ENCODE results near the gene HMGCR. TPM values are rescaled to one million over a fixed set of nuclear protein-coding genes. Genes with fewer than 3 reads are reported as not detected.

HMGCR gene
- total RNA-seq, 1 experiment from 2014 or later, result 62.3 TPM

DNA sequence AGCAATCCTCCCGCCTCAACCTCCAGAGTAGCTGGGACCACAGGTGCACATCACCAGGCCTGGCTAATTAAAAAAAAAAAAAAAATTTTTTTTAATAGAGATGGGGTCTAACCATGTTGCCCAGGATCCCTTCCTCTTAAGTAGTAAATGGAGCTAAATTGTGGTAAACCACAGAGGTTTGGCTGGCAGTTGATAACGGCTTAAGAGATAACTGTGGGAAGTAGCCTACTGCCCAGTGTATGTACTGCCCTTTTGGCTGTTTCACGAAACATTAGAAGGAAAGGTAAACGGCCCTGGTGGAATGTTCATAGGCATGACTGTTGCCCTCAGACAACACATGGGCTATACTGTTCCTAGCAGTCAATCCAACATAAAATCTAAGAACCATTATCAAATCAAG, 44.4 kb downstream of the HMGCR start:
- DNase-seq (ENCODE audit: low read depth), result no peak

DNA sequence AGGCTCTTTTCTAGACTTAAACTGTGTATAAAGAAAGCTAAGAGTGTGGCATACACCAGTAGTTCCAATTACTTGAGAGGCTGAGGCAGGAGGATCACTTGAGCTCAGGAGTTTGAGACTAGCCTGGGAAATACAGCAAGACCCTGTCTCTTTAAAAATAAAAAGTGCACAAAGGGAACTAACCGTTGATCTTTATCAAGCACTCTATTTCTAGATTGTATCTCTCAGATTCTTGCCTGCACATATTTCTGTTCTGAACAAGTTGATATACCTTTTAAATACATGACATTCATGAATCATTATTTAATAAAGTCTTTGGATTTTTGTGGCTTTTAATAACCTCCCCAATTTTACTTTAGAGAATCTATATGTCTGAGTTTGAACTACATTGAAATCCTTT, 47.2 kb downstream of the HMGCR start:
- DNase-seq (ENCODE audit: low read depth), result no peak

DNA sequence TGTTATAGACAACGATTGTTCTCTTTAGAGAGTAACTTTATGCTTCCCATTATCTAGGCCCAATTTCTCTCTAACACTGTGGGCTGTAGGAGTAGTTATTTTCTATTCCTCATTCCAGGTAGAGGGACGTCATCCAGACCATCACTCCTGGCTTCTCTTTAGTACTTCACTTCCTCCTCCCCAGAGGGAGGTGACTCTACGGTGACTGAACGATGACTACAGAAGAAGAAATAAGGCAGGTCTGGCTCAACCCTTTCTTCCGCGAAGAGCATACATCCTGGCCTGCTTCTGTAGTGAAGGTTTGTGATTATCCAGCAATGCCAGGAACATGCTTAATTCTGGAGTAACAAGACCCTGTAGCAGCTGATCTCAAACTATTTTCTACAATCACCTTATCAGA, 50.8 kb downstream of the HMGCR start:
- DNase-seq (ENCODE audit: low read depth), result no peak

DNA sequence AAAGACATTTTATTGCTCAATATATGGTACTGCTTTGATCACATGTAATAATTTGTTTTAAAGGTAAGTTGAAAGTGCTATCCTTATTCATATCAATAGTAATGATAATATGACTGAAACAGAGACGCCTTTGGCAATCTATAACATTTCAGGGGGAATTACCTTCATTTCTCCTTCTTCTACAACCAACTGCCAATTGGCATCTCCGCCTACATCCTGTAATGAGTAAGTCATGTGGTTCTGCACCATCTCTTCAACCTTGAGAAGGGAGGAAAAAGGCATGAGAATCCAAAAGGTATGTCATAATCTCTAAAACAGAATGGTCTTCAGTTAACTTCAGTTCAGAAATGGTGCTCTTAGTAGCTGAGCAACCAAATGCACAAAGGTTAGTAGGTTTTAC, 52.4 kb downstream of the HMGCR start:
- DNase-seq (ENCODE audit: low read depth), result no peak

DNA sequence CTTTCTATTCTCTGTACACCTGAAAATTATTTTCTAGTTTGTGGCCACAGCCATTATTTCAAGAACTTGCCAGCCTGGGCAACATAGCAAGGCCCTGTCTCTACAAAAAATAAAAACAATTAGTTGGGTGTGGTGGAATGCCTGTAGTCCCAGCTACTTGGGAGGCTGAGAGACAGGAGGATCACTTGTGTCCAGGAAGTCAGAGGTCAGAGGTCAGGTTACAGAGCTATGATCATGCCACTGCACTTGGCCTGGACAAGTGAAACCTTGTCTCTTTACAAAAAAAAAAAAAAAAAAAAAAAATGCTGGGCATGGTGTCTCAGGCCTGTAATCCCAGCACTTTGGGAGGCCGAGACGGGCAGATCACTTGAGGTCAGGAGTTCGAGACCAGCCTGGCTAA, 58.3 kb downstream of the HMGCR start:
- no peak for DNase-seq (ENCODE audit: low read depth)

DNA sequence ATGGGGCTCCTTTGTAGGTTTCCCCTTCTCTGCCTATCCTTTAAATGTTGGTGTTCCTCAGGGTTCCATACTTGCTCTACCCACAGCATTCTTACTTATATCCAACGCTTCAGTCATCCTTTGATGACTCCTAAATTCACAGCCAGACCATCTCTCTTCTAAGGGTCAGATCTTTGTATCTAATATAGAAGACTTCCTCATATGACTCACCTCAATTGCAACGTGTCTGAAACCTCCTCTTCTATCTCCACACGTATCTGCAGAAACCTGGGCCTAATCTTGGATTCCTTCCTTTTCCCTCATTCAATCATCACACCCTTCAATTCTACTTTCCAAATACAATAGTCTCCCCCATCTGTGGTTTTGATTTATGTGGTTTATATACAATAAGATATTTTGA, 68.3 kb downstream of the HMGCR start:
- no peak for DNase-seq (ENCODE audit: low read depth)

Other genes starting within 250 kb of the HMGCR start
- gene ANKRD31, start 100.3 kb upstream of the HMGCR start, total RNA-seq (2014; rRNA removed; shearing (Covaris generic)), result 0.11 TPM in 1 of 2 replicates, not detected in the other
- gene CERT1, start 174.4 kb downstream of the HMGCR start, total RNA-seq (2014; rRNA removed; shearing (Covaris generic)), result 10.0 and 12.5 TPM in 2 replicates
- 20.2 and 31.6 TPM in 2 replicates for gene POLK, start 174.7 kb downstream of the HMGCR start, total RNA-seq (2014; rRNA removed; shearing (Covaris generic))

Data from Daoy (cell line).